Measurements from ENCODE around the gene GOLGA6L9. TPM values are rescaled to one million over a fixed set of nuclear protein-coding genes. Genes with fewer than 3 reads are reported as not detected.
"Not testable (repeated sequence)": the region's sequence is repeated elsewhere in the genome, so short reads cannot be mapped to it uniquely, and the experiment has no call there.

GOLGA6L9 gene
- total and polyA plus RNA-seq, 4 donors, result 1.6 to 4.7 (median 3.1) TPM

DNA sequence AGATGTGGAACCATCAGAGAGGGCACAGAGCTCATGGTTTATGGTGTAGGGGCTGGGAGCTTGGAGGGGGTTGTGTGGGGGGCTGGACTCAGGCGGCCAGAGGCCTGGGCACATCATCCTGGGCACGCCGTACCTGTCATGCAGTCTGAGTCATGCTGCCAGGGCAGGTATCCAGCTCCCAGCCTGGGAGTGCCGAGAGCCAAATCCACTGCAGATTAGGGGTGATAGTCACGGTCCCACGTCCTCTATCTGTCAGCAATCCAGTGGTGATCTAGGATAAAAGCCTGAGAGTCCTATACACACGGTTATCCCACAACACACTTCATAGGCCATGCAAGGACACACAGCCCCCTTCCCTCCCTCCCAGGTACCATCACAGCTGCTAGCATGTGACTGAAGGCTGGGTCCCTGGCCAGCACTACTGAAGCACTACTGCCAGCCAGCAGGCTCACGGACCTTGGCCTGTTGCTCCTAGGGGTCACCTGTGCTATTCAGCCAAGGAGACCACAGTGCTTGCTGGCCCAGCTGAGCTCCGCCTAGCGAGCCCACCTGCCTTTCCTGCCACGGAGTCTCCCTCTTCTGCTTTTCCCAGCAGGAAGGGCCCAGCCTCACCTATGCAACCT lies 45.8 kb downstream of the GOLGA6L9 start:
- ATAC-seq (ENCODE audit: low FRiP score); H3K9me3 ChIP-seq (ENCODE audit: control insufficient read depth, low read length); H3K36me3 ChIP-seq (ENCODE audit: control insufficient read depth in 1 of 2, insufficient read depth in 2 of 2, low read length in 1 of 2); DNase-seq; H3K4me3 ChIP-seq (ENCODE audit: low read length in 2 of 2); H3K27me3 ChIP-seq (ENCODE audit: control insufficient read depth in 1 of 2, insufficient read depth in 2 of 2, low read length in 1 of 2); H3K4me1 ChIP-seq (ENCODE audit: control insufficient read depth in 1 of 2, insufficient read depth in 2 of 2, low read length in 2 of 2); H3K27ac ChIP-seq (ENCODE audit: low read depth in 1 of 2, low read length in 2 of 2); intact Hi-C loops (cut with DNase I): not testable (repeated sequence)
- WGBS, 2 donors, result 72 to 86% methylated on average over 5 to 7 of the region's 11 CpGs

DNA sequence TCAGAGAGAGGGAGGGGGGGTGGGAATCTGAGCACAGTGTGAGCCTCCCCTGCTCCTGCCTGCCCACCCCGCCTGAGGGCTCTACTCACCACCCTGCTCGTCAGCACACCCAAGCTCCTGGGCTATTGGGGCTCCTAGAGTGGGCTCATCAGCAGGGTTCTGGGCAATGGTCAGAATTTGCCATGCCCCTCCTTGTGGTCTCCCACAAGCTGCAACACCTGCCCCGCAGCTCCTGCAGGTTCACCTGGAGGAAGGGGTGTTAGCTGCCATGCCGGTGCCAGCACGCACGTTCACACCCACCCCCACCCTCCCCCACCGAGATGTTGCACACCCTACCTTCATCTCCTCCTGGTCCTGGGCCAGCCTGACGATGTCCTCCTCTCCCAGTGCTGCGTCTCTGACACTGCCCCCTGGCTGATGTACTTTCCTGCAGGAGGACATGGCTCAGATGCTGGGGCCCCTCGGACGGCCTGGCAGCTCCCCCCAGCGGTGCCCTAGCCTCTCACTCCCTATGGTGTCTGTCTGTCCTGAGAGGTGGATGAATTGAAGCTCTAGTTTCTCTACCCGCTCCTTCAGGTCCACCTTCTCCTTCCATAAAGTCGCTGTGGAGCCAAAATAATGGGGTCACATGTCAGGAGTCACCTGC lies 47.2 kb downstream of the GOLGA6L9 start:
- ATAC-seq (ENCODE audit: low FRiP score); intact Hi-C loops (cut with DNase I); H3K27ac ChIP-seq (ENCODE audit: low read depth in 1 of 2, low read length in 2 of 2); H3K4me3 ChIP-seq (ENCODE audit: low read length in 2 of 2); DNase-seq; H3K9me3 ChIP-seq (ENCODE audit: control insufficient read depth, low read length); H3K4me1 ChIP-seq (ENCODE audit: control insufficient read depth in 1 of 2, insufficient read depth in 2 of 2, low read length in 2 of 2); H3K36me3 ChIP-seq (ENCODE audit: control insufficient read depth in 1 of 2, insufficient read depth in 2 of 2, low read length in 1 of 2); H3K27me3 ChIP-seq (ENCODE audit: control insufficient read depth in 1 of 2, insufficient read depth in 2 of 2, low read length in 1 of 2): not testable (repeated sequence)
- 83 to 85% methylated on average over 13 to 14 of the region's 14 CpGs for WGBS, 2 donors

DNA sequence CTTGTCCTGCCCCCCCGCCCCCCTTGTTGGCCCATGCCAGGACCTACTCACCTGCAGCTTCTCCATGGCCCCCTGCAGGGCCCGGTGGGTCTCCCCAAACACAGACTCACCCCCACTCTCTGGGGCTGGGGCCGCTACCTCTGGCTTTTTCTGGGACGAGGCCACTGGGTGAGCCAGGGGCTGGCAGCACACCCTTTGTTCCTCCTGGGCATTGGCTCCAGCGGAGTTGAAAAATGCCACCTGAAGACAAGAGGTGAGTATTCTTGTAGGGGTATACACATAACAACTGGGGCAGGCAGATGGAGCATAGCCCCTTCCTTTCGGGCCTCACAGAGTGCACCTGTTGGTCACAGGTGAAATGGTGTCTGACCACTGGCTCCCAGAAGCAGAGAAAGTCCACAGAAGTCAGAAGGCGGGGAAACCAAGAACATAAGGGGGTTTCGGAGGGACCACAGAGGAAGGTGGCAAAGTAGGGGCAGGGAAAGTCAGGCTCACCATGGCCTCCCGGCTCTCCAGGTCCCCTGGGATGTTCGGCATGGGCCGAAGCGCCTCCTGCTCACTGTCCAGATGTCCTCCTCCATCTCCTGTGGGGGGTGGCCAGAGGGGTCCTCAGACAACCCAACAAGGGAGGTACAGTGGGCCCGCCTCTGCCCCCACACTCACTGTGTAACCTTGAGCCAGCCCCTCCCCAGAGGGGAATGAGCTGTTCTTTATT lies 47.9 kb downstream of the GOLGA6L9 start:
- DNase-seq; H3K27ac ChIP-seq (ENCODE audit: low read depth in 1 of 2, low read length in 2 of 2); H3K27me3 ChIP-seq (ENCODE audit: control insufficient read depth in 1 of 2, insufficient read depth in 2 of 2, low read length in 1 of 2); H3K36me3 ChIP-seq (ENCODE audit: control insufficient read depth in 1 of 2, insufficient read depth in 2 of 2, low read length in 1 of 2); H3K9me3 ChIP-seq (ENCODE audit: control insufficient read depth, low read length); intact Hi-C loops (cut with DNase I); H3K4me1 ChIP-seq (ENCODE audit: control insufficient read depth in 1 of 2, insufficient read depth in 2 of 2, low read length in 2 of 2); ATAC-seq (ENCODE audit: low FRiP score); H3K4me3 ChIP-seq (ENCODE audit: low read length in 2 of 2): not testable (repeated sequence)
- 91 to 94% methylated on average over 11 of the region's 13 CpGs for WGBS, 2 donors

Other genes starting within 250 kb of the GOLGA6L9 start
- 10 to 100 TPM; 14.7 to 15.1 TPM for gene EFL1, start 167.1 kb upstream of the GOLGA6L9 start, total RNA-seq
- gene EFL1, start 167.1 kb upstream of the GOLGA6L9 start, polyA plus RNA-seq, result 1 to 10 TPM; 5.5 to 6.0 TPM
- 1 to 10 TPM; 1.9 to 5.1 TPM for gene SAXO2, start 167.0 kb upstream of the GOLGA6L9 start, total RNA-seq
- 1 to 10 TPM in 1 of 2 donors, not detected in 1; 2.5 TPM for gene SAXO2, start 167.0 kb upstream of the GOLGA6L9 start, polyA plus RNA-seq
- gene GOLGA6L10, start 80.3 kb upstream of the GOLGA6L9 start, total RNA-seq, result 1 to 10 TPM in 1 of 2 donors, under 1 TPM in 1; 0.23 to 2.8 TPM
- 1 to 10 TPM in 1 of 2 donors, under 1 TPM in 1; 0.38 to 2.7 TPM for gene GOLGA6L10, start 80.3 kb upstream of the GOLGA6L9 start, polyA plus RNA-seq
- gene RPS17, start 110.6 kb downstream of the GOLGA6L9 start, total RNA-seq, result 1,000 to 10,000 TPM; 1,022 to 1,110 TPM
- gene RPS17, start 110.6 kb downstream of the GOLGA6L9 start, polyA plus RNA-seq, result 1,000 to 10,000 TPM; 4,105 to 7,043 TPM
- 10 to 100 TPM in 1 of 2 donors, 1 to 10 TPM in 1; 1.1 to 10.3 TPM for gene CPEB1, start 217.5 kb downstream of the GOLGA6L9 start, total RNA-seq
- gene CPEB1, start 217.5 kb downstream of the GOLGA6L9 start, polyA plus RNA-seq, result 1 to 10 TPM in 1 of 2 donors, under 1 TPM in 1; 0.88 to 4.1 TPM